ENCODE results near the gene GPR183. TPM values are rescaled to one million over a fixed set of nuclear protein-coding genes. Genes with fewer than 3 reads are reported as not detected.

Gene GPR183
- total and polyA plus RNA-seq, 10 of the 15 experiments (the other 5 are each of a cell fraction or from before 2014, with no cell fraction given) = 134 to 669 (median 225) TPM

GRCh38 chr13:99295488-99296252 lies 11.5 kb downstream of the GPR183 start:
- Histone ChIP-seq H3K36me3 (ENCODE audit: control insufficient read depth in 2 of 2, insufficient read depth in 2 of 2, low read length in 1 of 2) (peaks cover 6 to 15% of the 10 kb centered on the region in 2 experiments), H3K79me2 (ENCODE audit: control insufficient read depth, insufficient read depth, low read length) (peaks cover 79% of the 10 kb centered on the region), H3K4me1 (ENCODE audit: control insufficient read depth, insufficient read depth, low read length) (peaks cover 9% of the 10 kb centered on the region), H3K9ac (ENCODE audit: control insufficient read depth, insufficient read depth, low read length) (no peak overlapping the region), H2AFZ (ENCODE audit: control insufficient read depth, low read depth, low read length) (no peak overlapping the region), H4K20me1 (ENCODE audit: control insufficient read depth, insufficient read depth) (peaks cover 3% of the 10 kb centered on the region; the same call in 1 of the 2 replicates), H3K9me3 (replicated peaks; ENCODE audit: control insufficient read depth, insufficient read depth, low read length) (no peaks in the 10 kb centered on the region), H3K4me2 (ENCODE audit: control insufficient read depth, insufficient read depth) (peak overlapping the region; percentile 64), H3K27me3 (replicated peaks in 1 of 2; ENCODE audit: control insufficient read depth in 2 of 2, insufficient read depth in 2 of 2, low read length in 1 of 2) (no peaks in the 10 kb centered on the region), H3K4me3 (peak overlapping the region; percentile 17; the same call in 1 of the 2 replicates), H3K27ac (ENCODE audit: control insufficient read depth, insufficient read depth) (peak overlapping the region; percentile 62)
- POLR2A ChIA-PET = interaction anchor here (2.6 to 4.6 kb wide), 2 partner anchors 7 to 12 kb away, joined by 11 to 35 read pairs; partner anchors contain the start of gene GPR183
- 57% methylated on average over 12 of the region's 12 CpGs for WGBS (ENCODE audit: insufficient coverage, insufficient replicate concordance, low lambda C conversion rate, missing lambda C conversion rate)
- ATAC-seq = peak; percentile 8
- in situ Hi-C loops (cut with MboI) (no loop called here), intact Hi-C loops (cut with micrococcal nuclease; ENCODE audit: unreplicated experiment) (no loop called here)
- SMC1A ChIA-PET (ENCODE audit: uncharacterized antibody, unreplicated experiment) = interaction anchor here (0.8 to 13.7 kb wide), 10 partner anchors 10 to 140 kb away, joined by 3 to 264 read pairs (median 6); partner anchors contain the start of gene GPR183
- 0 out of 2 replicates have a peak, but pooled peaks have one; percentile 42 for TF ChIP-seq BCLAF1 (IDR thresholded peaks at IDR 0.05)
- peak; percentile 41; the same call in 1 of the 2 replicates for TF ChIP-seq MLLT1 (IDR thresholded peaks at IDR 0.05)
- peak; percentile 69 for TF ChIP-seq POLR2AphosphoS5 (IDR thresholded peaks at IDR 0.05; ENCODE audit: low read length)
- TF ChIP-seq, protein P1, sequence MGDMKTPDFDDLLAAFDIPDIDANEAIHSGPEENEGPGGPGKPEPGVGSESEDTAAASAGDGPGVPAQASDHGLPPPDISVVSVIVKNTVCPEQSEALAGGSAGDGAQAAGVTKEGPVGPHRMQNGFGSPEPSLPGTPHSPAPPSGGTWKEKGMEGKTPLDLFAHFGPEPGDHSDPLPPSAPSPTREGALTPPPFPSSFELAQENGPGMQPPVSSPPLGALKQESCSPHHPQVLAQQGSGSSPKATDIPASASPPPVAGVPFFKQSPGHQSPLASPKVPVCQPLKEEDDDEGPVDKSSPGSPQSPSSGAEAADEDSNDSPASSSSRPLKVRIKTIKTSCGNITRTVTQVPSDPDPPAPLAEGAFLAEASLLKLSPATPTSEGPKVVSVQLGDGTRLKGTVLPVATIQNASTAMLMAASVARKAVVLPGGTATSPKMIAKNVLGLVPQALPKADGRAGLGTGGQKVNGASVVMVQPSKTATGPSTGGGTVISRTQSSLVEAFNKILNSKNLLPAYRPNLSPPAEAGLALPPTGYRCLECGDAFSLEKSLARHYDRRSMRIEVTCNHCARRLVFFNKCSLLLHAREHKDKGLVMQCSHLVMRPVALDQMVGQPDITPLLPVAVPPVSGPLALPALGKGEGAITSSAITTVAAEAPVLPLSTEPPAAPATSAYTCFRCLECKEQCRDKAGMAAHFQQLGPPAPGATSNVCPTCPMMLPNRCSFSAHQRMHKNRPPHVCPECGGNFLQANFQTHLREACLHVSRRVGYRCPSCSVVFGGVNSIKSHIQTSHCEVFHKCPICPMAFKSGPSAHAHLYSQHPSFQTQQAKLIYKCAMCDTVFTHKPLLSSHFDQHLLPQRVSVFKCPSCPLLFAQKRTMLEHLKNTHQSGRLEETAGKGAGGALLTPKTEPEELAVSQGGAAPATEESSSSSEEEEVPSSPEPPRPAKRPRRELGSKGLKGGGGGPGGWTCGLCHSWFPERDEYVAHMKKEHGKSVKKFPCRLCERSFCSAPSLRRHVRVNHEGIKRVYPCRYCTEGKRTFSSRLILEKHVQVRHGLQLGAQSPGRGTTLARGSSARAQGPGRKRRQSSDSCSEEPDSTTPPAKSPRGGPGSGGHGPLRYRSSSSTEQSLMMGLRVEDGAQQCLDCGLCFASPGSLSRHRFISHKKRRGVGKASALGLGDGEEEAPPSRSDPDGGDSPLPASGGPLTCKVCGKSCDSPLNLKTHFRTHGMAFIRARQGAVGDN (IDR thresholded peaks at IDR 0.05) = 0 out of 2 replicates have a peak, but pooled peaks have one; percentile 24
- TF ChIP-seq BACH1 (IDR thresholded peaks at IDR 0.05; ENCODE audit: borderline replicate concordance) = no peak
- TF ChIP-seq WRNIP1 (IDR thresholded peaks at IDR 0.05; ENCODE audit: borderline replicate concordance, low read depth, low read length) = no peak
- peak; percentile 57 for TF ChIP-seq MEF2B (IDR thresholded peaks at IDR 0.05; ENCODE audit: partially characterized antibody, poor library complexity, severe bottlenecking)
- peak; percentile 17; the same call in 1 of the 2 replicates for TF ChIP-seq POLR2AphosphoS2 (IDR thresholded peaks at IDR 0.05; ENCODE audit: low read depth, low read length)
- DNase-seq (ENCODE audit: low read depth, low spot score) = no peak
- RAD21 ChIA-PET (ENCODE audit: unreplicated experiment) = interaction anchor here (0.7 to 14.1 kb wide), 14 partner anchors 7 to 141 kb away, joined by 3 to 247 read pairs (median 16); partner anchors contain the start of genes GPR183 and UBAC2
- BruUV-seq (replicated peaks) = no TSS peak
- FAIRE-seq = no peak
- CTCF ChIA-PET = interaction anchor here (0.7 to 1.9 kb wide), 3 partner anchors 26 to 40 kb away, joined by 3 to 5 read pairs (median 5); no protein-coding TSS in a partner anchor

Measured in GM12878 (cell line).